K562 (cell line): ENCODE results near the gene RING1. TPM values are rescaled to one million over a fixed set of nuclear protein-coding genes. Genes with fewer than 3 reads are reported as not detected.

Source experiments
- ATAC-seq: fragments of 200-7000 bp; cut with Tn5 transposase; 3 replicates; pipeline ENCODE4 v1.9.1; 2020; ENCODE audit warnings: moderate library complexity
- BruUV-seq: library from RNA; stranded (reverse); fragments of 400-500 nt; replicated peaks from 2 replicates; lab custom pipeline; 2021; lab: Mats Ljungman, UMichigan
- CTCF ChIA-PET: fragments of 300-600 bp; formaldehyde crosslinking; extraction: SDS; loops from one replicate; lab custom pipeline; 2021; ENCODE audit warnings: low intra/inter-chr PET ratio; lab: Yijun Ruan, JAX
- POLR2A ChIA-PET: fragments of 300-600, 350-650 bp; sonication (Branson Sonifier 250); formaldehyde crosslinking; extraction: SDS; loops from one replicate; lab custom pipeline; 2021; ENCODE audit warnings: antibody characterized with exemption, inconsistent platforms; lab: Yijun Ruan, JAX
- DNase-seq, 4 experiments: peaks; one replicate each; pipeline versions ENCODE4 v3.0.0 to v3.0.0-alpha.2; 2011 to 2018; ENCODE audit warnings: low spot score in 3 of 4, mixed read lengths in 3 of 4; ENCODE audit errors: extremely low read depth in 1 of 4
- FAIRE-seq: peaks from 2 replicates; lab custom pipeline; 2011; peaks lifted over from hg19 to GRCh38; lab: Jason Lieb, UNC
- H2AFZ ChIP-seq: 2 replicates; pipeline ENCODE4 v1.6.0; 2011; ENCODE audit warnings: low read depth, low read length, control low read depth, inconsistent platforms
- H3K27ac ChIP-seq: fragments of 200-600 bp; 3 replicates; pipeline ENCODE4 v1.8.0; 2011; ENCODE audit warnings: low read depth, mild to moderate bottlenecking, control low read depth, inconsistent platforms, low read length, moderate library complexity, mixed read lengths; ENCODE audit errors: extremely low read depth
- H3K27me3 ChIP-seq, 2 experiments: fragments of 300-600 bp in 1 of 2; 2 replicates in 1 of 2; 3 replicates in 1 of 2; pipeline versions ENCODE4 v1.6.0 to v1.8.0; 2011; ENCODE audit warnings: inconsistent platforms in 2 of 2, low read length in 2 of 2, mild to moderate bottlenecking in 1 of 2, mixed read lengths in 1 of 2, moderate library complexity in 1 of 2; ENCODE audit not compliant: control insufficient read depth in 2 of 2, insufficient read depth in 2 of 2
- H3K36me3 ChIP-seq: fragments of 300-600 bp; 3 replicates; pipeline ENCODE4 v1.8.0; 2011; ENCODE audit warnings: mild to moderate bottlenecking, low read length, inconsistent platforms; ENCODE audit not compliant: control insufficient read depth, insufficient read depth
- H3K4me1 ChIP-seq, 2 experiments: fragments of 200-600 bp in 1 of 2; replicated peaks in 1 of 2; 2 replicates in 1 of 2; 3 replicates in 1 of 2; pipeline versions ENCODE4 v1.5.1 to v1.8.0; 2011; ENCODE audit warnings: inconsistent platforms in 2 of 2, low read length in 2 of 2, mild to moderate bottlenecking in 1 of 2, mixed read lengths in 1 of 2, moderate library complexity in 1 of 2; ENCODE audit not compliant: control insufficient read depth in 2 of 2, insufficient read depth in 2 of 2
- H3K4me2 ChIP-seq: 2 replicates; pipeline ENCODE4 v1.6.1; 2011; ENCODE audit warnings: low read length, control low read depth, inconsistent platforms, mixed read lengths; ENCODE audit not compliant: insufficient read depth
- H3K4me3 ChIP-seq: fragments of 200-600 bp; sonication (generic), shearing (Covaris generic); 2 replicates; pipeline ENCODE4 v1.5.1; 2016; ENCODE audit warnings: control low read depth, inconsistent platforms
- H3K79me2 ChIP-seq: fragments of 200-600 bp; 3 replicates; pipeline ENCODE4 v1.8.0; 2011; ENCODE audit warnings: low read length, inconsistent platforms; ENCODE audit not compliant: control insufficient read depth, insufficient read depth
- H3K9ac ChIP-seq, 2 experiments: 2 replicates each; pipeline versions ENCODE4 v1.6.0 to v1.6.1; 2011; ENCODE audit warnings: low read depth in 2 of 2, low read length in 2 of 2, control low read depth in 1 of 2, inconsistent platforms in 1 of 2, mild to moderate bottlenecking in 1 of 2, mixed read lengths in 1 of 2; ENCODE audit not compliant: insufficient read depth in 1 of 2
- H3K9me1 ChIP-seq: one replicate; pipeline ENCODE4 v1.6.0; 2011; ENCODE audit warnings: inconsistent platforms, mild to moderate bottlenecking, low read length, moderate library complexity; ENCODE audit not compliant: control insufficient read depth, insufficient read depth
- H3K9me3 ChIP-seq: replicated peaks from 2 replicates; pipeline ENCODE4 v1.5.1; 2011; ENCODE audit warnings: low read depth, low read length, inconsistent platforms; ENCODE audit not compliant: control insufficient read depth, insufficient read depth
- H4K20me1 ChIP-seq: replicated peaks from 2 replicates; pipeline ENCODE4 v1.6.1; 2011; ENCODE audit warnings: low read length, inconsistent platforms, mixed read lengths; ENCODE audit not compliant: control insufficient read depth, insufficient read depth
- CREB1 ChIP-seq, 2 experiments: sonication (generic) in 1 of 2; formaldehyde crosslinking in 1 of 2; IDR thresholded peaks; 2 replicates each; pipeline versions ENCODE4 v1.6.1 to v1.8.0; 2012 to 2022; ENCODE audit warnings: inconsistent platforms in 1 of 2, mild to moderate bottlenecking in 1 of 2, missing genetic modification reagents in 1 of 2, moderate library complexity in 1 of 2
- NELFE ChIP-seq: IDR thresholded peaks from 2 replicates; pipeline ENCODE4 v1.6.1; 2011; ENCODE audit warnings: mild to moderate bottlenecking; ENCODE audit not compliant: insufficient read depth, insufficient read length
- NEUROD1 ChIP-seq: fragments of 150-350 bp; IDR thresholded peaks from 2 replicates; pipeline ENCODE4 v1.6.1; 2014; ENCODE audit warnings: borderline replicate concordance, low read length, low read depth; ENCODE audit not compliant: partially characterized antibody
- PTBP1 ChIP-seq: fragments of 200-400 bp; formaldehyde crosslinking; IDR thresholded peaks from 2 replicates; pipeline ENCODE4 v1.6.1; 2017; ENCODE audit warnings: low read depth, low read length
- WGBS: fragments of 100-300 bp; shearing (Covaris generic); methylation state at CpG from one replicate; pipeline ENCODE4 v1.1.6; 2016; ENCODE audit warnings: low coverage, mixed read lengths; ENCODE audit not compliant: insufficient coverage; ENCODE audit errors: missing lambda C conversion rate; 5-methylcytosine and 5-hydroxymethylcytosine counted together
- in situ Hi-C: fragments of 300-500 bp; cut with MboI; formaldehyde crosslinking; loops from 4 replicates; pipeline ENCODE4 v1.15.0; 2018; ENCODE audit warnings: inconsistent platforms, mixed read lengths
- intact Hi-C: fragments of 100-400 bp; cut with micrococcal nuclease; formaldehyde crosslinking; loops from 2 replicates; pipeline ENCODE4 v1.14.2; 2022
- polyA plus RNA-seq, 8 experiments: library from polyadenylated mRNA; depleted of rRNA in 4 of 8; stranded (reverse) in 5 of 8; unstranded in 3 of 8; fragments of >200 nt; fragmentation: Nextera tagmentation in 2 of 8; fragmentation: Illumina TruSeq in 1 of 8; extraction: Ambion mirVana in 2 of 8; extraction: Trizol in 1 of 8; gene quantifications; 2 replicates each; pipeline versions ENCODE4 v1.2.1 to v1.2.3, GENCODE V29; 2011 to 2014; ENCODE audit warnings: inconsistent platforms in 1 of 8, missing spikeins in 1 of 8
- total RNA-seq, 7 experiments: library from RNA; depleted of rRNA in 6 of 7; stranded (reverse); fragments of >200 nt in 6 of 7; fragmentation: Illumina TruSeq in 2 of 7; extraction: Trizol in 2 of 7; gene quantifications; 2 replicates each; pipeline versions ENCODE4 v1.2.1 to v1.2.3, GENCODE V29; 2011 to 2021; ENCODE audit warnings: low replicate concordance in 1 of 7
- TF ChIP-seq, protein P1 (sequence below), 3 experiments: IDR thresholded peaks in 2 of 3; conservative IDR thresholded peaks in 1 of 3; 2 replicates each; pipeline ENCODE4 v1.5.1; 2011 to 2012; ENCODE audit warnings: low read length in 3 of 3, mild to moderate bottlenecking in 3 of 3, control low read depth in 2 of 3, improper control_type of control experiment in 1 of 3, inconsistent platforms in 1 of 3, low read depth in 1 of 3, mixed read lengths in 1 of 3, moderate library complexity in 1 of 3; ENCODE audit not compliant: insufficient read depth in 2 of 3
- TF ChIP-seq, protein P2 (sequence below): fragments of 250-450 bp; sonication (Bioruptor Pico); IDR thresholded peaks from 2 replicates; pipeline ENCODE4 v1.8.0; 2022; ENCODE audit warnings: moderate library complexity, mild to moderate bottlenecking, inconsistent platforms
- TF ChIP-seq, protein P3 (sequence below): fragments of 250-450 bp; sonication (Bioruptor Pico); IDR thresholded peaks from 2 replicates; pipeline ENCODE4 v1.4.0; 2020; ENCODE audit warnings: mild to moderate bottlenecking, moderate library complexity
- TF ChIP-seq, protein P4 (sequence below): sonication (generic); formaldehyde crosslinking; IDR thresholded peaks from 2 replicates; pipeline ENCODE4 v1.8.1; 2023; ENCODE audit warnings: mild to moderate bottlenecking, missing genetic modification reagents
- TF ChIP-seq, protein P5 (sequence below): fragments of 250-450 bp; sonication (Bioruptor Pico); IDR thresholded peaks from 2 replicates; pipeline ENCODE4 v1.5.0; 2022; ENCODE audit warnings: mild to moderate bottlenecking

RING1 gene
- total and polyA plus RNA-seq, 9 of the 15 experiments (the other 6 are each of a cell fraction or from before 2014, with no cell fraction given) = 4.2 to 59.1 (median 36.9) TPM

DNA sequence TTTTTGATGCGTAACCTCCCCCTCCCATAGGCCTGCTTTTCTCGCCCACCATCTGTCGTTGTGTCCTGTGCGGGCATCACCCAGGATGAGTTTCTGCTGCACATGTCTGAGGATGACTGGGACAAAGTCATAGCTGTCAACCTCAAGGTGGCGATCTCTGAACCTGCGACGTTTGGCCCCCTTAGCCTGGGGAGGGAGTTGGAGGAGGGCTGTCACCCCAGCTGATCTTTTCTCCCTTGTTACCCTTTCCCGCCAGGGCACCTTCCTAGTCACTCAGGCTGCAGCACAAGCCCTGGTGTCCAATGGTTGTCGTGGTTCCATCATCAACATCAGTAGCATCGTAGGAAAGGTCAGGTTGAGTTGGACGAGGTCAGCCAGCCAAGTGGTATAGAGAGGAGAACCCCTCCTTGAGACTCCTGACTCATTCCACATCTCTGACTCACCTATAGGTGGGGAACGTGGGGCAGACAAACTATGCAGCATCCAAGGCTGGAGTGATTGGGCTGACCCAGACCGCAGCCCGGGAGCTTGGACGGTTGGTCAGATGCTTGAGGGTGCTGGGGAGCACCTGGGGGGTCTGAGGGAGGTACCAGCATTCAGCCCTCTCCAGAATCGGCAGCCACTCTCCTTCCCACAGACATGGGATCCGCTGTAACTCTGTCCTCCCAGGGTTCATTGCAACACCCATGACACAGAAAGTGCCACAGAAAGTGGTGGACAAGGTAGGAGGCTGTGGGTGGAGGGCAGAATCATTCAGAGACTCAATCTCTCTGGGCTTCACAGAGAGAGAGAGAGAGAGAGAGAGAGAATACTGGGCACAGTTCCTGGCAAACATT, 2.9 kb upstream of the RING1 start:
- BruUV-seq = no TSS peak
- CTCF ChIA-PET = no interaction called here
- FAIRE-seq (peak; percentile 63), DNase-seq (peak in 3 of 4 experiments; percentile 49 to 73 (median 68)), ATAC-seq (peak; percentile 13)
- H3K27ac ChIP-seq = peak overlapping the region; percentile 75
- H3K79me2 ChIP-seq = peaks cover 66% of the 10 kb centered on the region
- WGBS = 32% methylated on average over 17 of the region's 17 CpGs
- intact Hi-C loops = loop anchor here (2.0 kb wide), 1 partner anchor 213 kb away; the partner anchor contains the start of gene CUTA
- peaks cover 3% of the 10 kb centered on the region for H3K9me1 ChIP-seq
- H3K4me2 ChIP-seq = peak overlapping the region; percentile 85
- peak overlapping the region; percentile 79; the same call in 1 of the 2 replicates for H2AFZ ChIP-seq
- in situ Hi-C loops = no loop called here
- no peaks in the 10 kb centered on the region for H3K9me3 ChIP-seq
- H3K4me3 ChIP-seq = peak overlapping the region; percentile 62
- H4K20me1 ChIP-seq = peaks cover 16% of the 10 kb centered on the region; the same call in 1 of the 2 replicates
- POLR2A ChIA-PET = interaction anchor here (0.7 to 1.6 kb wide), 5 partner anchors 14 to 234 kb away, joined by 3 to 9 read pairs (median 4); no protein-coding TSS in a partner anchor
- peaks cover 42 to 63% of the 10 kb centered on the region in 2 experiments for H3K4me1 ChIP-seq
- peaks cover 48% of the 10 kb centered on the region for H3K36me3 ChIP-seq
- no peaks in the 10 kb centered on the region for H3K27me3 ChIP-seq
- H3K9ac ChIP-seq = peak overlapping the region; percentile 67 to 93
- TF ChIP-seq NEUROD1 (no peak), CREB1 (IDR thresholded peaks at IDR 0.05) (no peak), CREB1 (CRISPR knock-in tag; IDR thresholded peaks at IDR 0.05) (no peak), NELFE (no peak), PTBP1 (no peak)
- TF ChIP-seq, protein P1, sequence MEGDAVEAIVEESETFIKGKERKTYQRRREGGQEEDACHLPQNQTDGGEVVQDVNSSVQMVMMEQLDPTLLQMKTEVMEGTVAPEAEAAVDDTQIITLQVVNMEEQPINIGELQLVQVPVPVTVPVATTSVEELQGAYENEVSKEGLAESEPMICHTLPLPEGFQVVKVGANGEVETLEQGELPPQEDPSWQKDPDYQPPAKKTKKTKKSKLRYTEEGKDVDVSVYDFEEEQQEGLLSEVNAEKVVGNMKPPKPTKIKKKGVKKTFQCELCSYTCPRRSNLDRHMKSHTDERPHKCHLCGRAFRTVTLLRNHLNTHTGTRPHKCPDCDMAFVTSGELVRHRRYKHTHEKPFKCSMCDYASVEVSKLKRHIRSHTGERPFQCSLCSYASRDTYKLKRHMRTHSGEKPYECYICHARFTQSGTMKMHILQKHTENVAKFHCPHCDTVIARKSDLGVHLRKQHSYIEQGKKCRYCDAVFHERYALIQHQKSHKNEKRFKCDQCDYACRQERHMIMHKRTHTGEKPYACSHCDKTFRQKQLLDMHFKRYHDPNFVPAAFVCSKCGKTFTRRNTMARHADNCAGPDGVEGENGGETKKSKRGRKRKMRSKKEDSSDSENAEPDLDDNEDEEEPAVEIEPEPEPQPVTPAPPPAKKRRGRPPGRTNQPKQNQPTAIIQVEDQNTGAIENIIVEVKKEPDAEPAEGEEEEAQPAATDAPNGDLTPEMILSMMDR (IDR thresholded peaks at IDR 0.05 in 2 of 3, conservative IDR thresholded peaks at IDR 0.05 in 1 of 3; ENCODE audit: insufficient read depth in 2 of 3, low read depth in 1 of 3, low read length in 3 of 3) = peak; percentile 23 to 49 (median 28); a peak in 4 of 6 replicates
- TF ChIP-seq, protein P2, sequence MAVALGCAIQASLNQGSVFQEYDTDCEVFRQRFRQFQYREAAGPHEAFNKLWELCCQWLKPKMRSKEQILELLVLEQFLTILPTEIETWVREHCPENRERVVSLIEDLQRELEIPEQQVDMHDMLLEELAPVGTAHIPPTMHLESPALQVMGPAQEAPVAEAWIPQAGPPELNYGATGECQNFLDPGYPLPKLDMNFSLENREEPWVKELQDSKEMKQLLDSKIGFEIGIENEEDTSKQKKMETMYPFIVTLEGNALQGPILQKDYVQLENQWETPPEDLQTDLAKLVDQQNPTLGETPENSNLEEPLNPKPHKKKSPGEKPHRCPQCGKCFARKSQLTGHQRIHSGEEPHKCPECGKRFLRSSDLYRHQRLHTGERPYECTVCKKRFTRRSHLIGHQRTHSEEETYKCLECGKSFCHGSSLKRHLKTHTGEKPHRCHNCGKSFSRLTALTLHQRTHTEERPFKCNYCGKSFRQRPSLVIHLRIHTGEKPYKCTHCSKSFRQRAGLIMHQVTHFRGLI (CRISPR knock-in tag) = no peak
- TF ChIP-seq, protein P3, sequence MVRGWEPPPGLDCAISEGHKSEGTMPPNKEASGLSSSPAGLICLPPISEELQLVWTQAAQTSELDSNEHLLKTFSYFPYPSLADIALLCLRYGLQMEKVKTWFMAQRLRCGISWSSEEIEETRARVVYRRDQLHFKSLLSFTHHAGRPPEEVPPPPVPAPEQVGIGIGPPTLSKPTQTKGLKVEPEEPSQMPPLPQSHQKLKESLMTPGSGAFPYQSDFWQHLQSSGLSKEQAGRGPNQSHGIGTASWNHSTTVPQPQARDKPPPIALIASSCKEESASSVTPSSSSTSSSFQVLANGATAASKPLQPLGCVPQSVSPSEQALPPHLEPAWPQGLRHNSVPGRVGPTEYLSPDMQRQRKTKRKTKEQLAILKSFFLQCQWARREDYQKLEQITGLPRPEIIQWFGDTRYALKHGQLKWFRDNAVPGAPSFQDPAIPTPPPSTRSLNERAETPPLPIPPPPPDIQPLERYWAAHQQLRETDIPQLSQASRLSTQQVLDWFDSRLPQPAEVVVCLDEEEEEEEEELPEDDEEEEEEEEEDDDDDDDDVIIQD = no peak
- TF ChIP-seq, protein P4, sequence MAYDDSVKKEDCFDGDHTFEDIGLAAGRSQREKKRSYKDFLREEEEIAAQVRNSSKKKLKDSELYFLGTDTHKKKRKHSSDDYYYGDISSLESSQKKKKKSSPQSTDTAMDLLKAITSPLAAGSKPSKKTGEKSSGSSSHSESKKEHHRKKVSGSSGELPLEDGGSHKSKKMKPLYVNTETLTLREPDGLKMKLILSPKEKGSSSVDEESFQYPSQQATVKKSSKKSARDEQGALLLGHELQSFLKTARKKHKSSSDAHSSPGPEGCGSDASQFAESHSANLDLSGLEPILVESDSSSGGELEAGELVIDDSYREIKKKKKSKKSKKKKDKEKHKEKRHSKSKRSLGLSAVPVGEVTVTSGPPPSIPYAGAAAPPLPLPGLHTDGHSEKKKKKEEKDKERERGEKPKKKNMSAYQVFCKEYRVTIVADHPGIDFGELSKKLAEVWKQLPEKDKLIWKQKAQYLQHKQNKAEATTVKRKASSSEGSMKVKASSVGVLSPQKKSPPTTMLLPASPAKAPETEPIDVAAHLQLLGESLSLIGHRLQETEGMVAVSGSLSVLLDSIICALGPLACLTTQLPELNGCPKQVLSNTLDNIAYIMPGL (CRISPR knock-in tag) = no peak
- TF ChIP-seq, protein P5, sequence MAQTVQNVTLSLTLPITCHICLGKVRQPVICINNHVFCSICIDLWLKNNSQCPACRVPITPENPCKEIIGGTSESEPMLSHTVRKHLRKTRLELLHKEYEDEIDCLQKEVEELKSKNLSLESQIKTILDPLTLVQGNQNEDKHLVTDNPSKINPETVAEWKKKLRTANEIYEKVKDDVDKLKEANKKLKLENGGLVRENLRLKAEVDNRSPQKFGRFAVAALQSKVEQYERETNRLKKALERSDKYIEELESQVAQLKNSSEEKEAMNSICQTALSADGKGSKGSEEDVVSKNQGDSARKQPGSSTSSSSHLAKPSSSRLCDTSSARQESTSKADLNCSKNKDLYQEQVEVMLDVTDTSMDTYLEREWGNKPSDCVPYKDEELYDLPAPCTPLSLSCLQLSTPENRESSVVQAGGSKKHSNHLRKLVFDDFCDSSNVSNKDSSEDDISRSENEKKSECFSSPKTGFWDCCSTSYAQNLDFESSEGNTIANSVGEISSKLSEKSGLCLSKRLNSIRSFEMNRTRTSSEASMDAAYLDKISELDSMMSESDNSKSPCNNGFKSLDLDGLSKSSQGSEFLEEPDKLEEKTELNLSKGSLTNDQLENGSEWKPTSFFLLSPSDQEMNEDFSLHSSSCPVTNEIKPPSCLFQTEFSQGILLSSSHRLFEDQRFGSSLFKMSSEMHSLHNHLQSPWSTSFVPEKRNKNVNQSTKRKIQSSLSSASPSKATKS (CRISPR knock-in tag) = no peak
